Neural crest cell (in vitro differentiated cells): ENCODE data around the gene TPI1. TPM values are rescaled to one million over a fixed set of nuclear protein-coding genes. Genes with fewer than 3 reads are reported as not detected.

Source experiments
- DNase-seq: peaks from one replicate; pipeline ENCODE4 v3.0.0; 2021; ENCODE audit warnings: low read depth, mixed read lengths, low spot score
- H3K27ac Mint-ChIP-seq: one replicate; pipeline ENCODE4 v1.8.0; 2021; ENCODE audit warnings: mild to moderate bottlenecking, mixed read lengths; ENCODE audit not compliant: unreplicated experiment
- H3K27me3 Mint-ChIP-seq: 2 replicates; pipeline ENCODE4 v1.8.0; 2021; ENCODE audit warnings: low read depth, mild to moderate bottlenecking, mixed read lengths
- H3K36me3 Mint-ChIP-seq: 2 replicates; pipeline ENCODE4 v1.8.0; 2021; ENCODE audit warnings: low read depth, mild to moderate bottlenecking, mixed read lengths
- H3K4me1 Mint-ChIP-seq: 2 replicates; pipeline ENCODE4 v1.8.0; 2021; ENCODE audit warnings: mixed read lengths
- H3K4me3 Mint-ChIP-seq: one replicate; pipeline ENCODE4 v1.8.0; 2021; ENCODE audit warnings: mild to moderate bottlenecking, mixed read lengths
- H3K9me3 Mint-ChIP-seq: 2 replicates; pipeline ENCODE4 v1.8.0; 2021; ENCODE audit warnings: mixed read lengths
- total RNA-seq: library from RNA; stranded (reverse); gene quantifications from 2 replicates; pipeline ENCODE4 v1.2.1, GENCODE V29; 2021
- TF ChIP-seq, protein P1 (sequence below): fragments of 200-600 bp; sonication (generic); conservative IDR thresholded peaks from 2 replicates; pipeline ENCODE4 v1.5.0; 2021; ENCODE audit warnings: antibody characterized with exemption, mild to moderate bottlenecking

TPI1 gene
- total RNA-seq, 1 donor from 2014 or later = 685 TPM

GRCh38 chr12:6915789-6916285 is 48.5 kb downstream of the TPI1 start:
- DNase-seq = no peak

DNA sequence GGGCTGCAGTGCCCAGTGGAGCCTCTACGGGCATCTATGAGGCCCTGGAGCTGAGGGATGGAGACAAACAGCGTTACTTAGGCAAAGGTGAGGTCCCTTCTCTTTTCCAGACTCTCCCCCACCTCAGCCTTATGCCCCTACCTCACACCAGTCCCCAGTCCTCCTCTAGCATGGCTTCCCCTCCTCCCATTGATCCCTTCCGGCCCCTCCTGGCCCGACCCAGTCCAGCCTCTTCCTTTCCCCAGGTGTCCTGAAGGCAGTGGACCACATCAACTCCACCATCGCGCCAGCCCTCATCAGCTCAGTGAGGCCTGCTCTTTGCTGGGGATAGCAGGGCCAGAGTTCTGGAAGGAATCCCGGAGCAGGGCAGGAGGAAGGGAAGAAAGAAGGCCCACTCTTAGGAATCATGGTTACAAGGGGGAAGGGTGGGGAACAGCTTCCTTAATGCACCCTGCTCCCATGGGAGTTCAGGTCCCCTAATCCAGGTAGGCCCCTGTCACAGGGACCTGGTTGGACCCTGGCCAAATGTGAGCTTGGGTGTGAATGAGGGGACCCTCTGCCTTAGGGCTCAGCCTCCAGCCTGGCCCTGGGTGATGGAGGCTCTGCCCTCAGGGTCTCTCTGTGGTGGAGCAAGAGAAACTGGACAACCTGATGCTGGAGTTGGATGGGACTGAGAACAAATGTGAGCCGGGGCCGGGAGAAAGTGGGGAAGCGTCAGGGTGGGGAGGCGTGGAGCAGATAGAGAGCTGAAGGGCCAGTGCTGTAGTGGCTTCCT is 49.3 kb downstream of the TPI1 start:
- no peak for DNase-seq
- H3K27me3 Mint-ChIP-seq = peaks cover 19% of the 10 kb centered on the region
- H3K27ac Mint-ChIP-seq = no peak overlapping the region
- peaks cover 31% of the 10 kb centered on the region for H3K4me1 Mint-ChIP-seq
- H3K4me3 Mint-ChIP-seq = peak overlapping the region; percentile 65
- H3K9me3 Mint-ChIP-seq = no peaks in the 10 kb centered on the region
- no peaks in the 10 kb centered on the region for H3K36me3 Mint-ChIP-seq
- TF ChIP-seq, protein P1, sequence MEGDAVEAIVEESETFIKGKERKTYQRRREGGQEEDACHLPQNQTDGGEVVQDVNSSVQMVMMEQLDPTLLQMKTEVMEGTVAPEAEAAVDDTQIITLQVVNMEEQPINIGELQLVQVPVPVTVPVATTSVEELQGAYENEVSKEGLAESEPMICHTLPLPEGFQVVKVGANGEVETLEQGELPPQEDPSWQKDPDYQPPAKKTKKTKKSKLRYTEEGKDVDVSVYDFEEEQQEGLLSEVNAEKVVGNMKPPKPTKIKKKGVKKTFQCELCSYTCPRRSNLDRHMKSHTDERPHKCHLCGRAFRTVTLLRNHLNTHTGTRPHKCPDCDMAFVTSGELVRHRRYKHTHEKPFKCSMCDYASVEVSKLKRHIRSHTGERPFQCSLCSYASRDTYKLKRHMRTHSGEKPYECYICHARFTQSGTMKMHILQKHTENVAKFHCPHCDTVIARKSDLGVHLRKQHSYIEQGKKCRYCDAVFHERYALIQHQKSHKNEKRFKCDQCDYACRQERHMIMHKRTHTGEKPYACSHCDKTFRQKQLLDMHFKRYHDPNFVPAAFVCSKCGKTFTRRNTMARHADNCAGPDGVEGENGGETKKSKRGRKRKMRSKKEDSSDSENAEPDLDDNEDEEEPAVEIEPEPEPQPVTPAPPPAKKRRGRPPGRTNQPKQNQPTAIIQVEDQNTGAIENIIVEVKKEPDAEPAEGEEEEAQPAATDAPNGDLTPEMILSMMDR = no peak

More at GRCh38 chr12:6915789-6916285, 48.5 kb downstream of the TPI1 start:
- Mint-ChIP-seq H3K27ac (no peak overlapping the region), H3K9me3 (no peaks in the 10 kb centered on the region), H3K27me3 (peaks cover 26% of the 10 kb centered on the region), H3K36me3 (no peaks in the 10 kb centered on the region), H3K4me1 (peaks cover 31% of the 10 kb centered on the region), H3K4me3 (peak overlapping the region; percentile 88)
- TF ChIP-seq, protein P1 = no peak

- Mint-ChIP-seq H3K27ac (no peak overlapping the region), H3K27me3 (peaks cover 18% of the 10 kb centered on the region), H3K4me1 (peaks cover 31% of the 10 kb centered on the region), H3K4me3 (peak overlapping the region; percentile 18), H3K9me3 (no peaks in the 10 kb centered on the region), H3K36me3 (no peaks in the 10 kb centered on the region)
- DNase-seq = no peak
- TF ChIP-seq, protein P1 = no peak
Observed at GRCh38 chr12:6917491-6918231, 50.3 kb downstream of the TPI1 start.

DNA sequence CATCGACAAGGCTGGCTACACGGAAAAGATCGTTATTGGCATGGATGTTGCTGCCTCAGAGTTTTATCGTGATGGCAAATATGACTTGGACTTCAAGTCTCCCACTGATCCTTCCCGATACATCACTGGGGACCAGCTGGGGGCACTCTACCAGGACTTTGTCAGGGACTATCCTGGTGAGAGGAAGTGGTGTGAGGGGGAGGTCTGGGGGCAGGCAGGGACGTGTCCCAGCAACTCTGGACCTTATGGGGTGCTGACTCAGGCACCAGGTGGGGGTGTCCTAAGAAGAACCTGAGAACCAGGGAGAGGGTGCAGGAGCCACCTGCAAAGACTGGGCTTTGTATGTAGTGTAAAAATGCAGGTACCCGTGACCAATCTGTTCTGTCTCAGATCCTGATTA is 52.3 kb downstream of the TPI1 start:
- H3K36me3 Mint-ChIP-seq = peaks cover 3% of the 10 kb centered on the region
- TF ChIP-seq, protein P1 = no peak
- H3K4me1 Mint-ChIP-seq = peaks cover 35% of the 10 kb centered on the region
- H3K4me3 Mint-ChIP-seq = peak overlapping the region; percentile 52
- H3K27me3 Mint-ChIP-seq = peaks cover 7% of the 10 kb centered on the region
- peak overlapping the region; percentile 63 for H3K27ac Mint-ChIP-seq
- DNase-seq = no peak
- no peaks in the 10 kb centered on the region for H3K9me3 Mint-ChIP-seq

Other genes starting within 250 kb of the TPI1 start
- gene LPAR5, start 231.6 kb upstream of the TPI1 start, total RNA-seq = not detected in 2 replicates
- 1.9 and 2.4 TPM in 2 replicates for gene ACRBP, start 220.1 kb upstream of the TPI1 start, total RNA-seq
- gene ING4, start 204.4 kb upstream of the TPI1 start, total RNA-seq = 37.9 TPM in 2 replicates
- 93.2 and 94.3 TPM in 2 replicates for gene ZNF384, start 178.2 kb upstream of the TPI1 start, total RNA-seq
- 8.6 and 8.7 TPM in 2 replicates for gene PIANP, start 166.7 kb upstream of the TPI1 start, total RNA-seq
- gene COPS7A, start 143.5 kb upstream of the TPI1 start, total RNA-seq = 37.5 and 37.7 TPM in 2 replicates
- 203 and 217 TPM in 2 replicates for gene MLF2, start 114.4 kb upstream of the TPI1 start, total RNA-seq
- gene PTMS, start 101.2 kb upstream of the TPI1 start, total RNA-seq = 629 and 669 TPM in 2 replicates
- gene LAG3, start 95.0 kb upstream of the TPI1 start, total RNA-seq = 4.7 and 4.9 TPM in 2 replicates
- gene CD4, start 78.0 kb upstream of the TPI1 start, total RNA-seq = 3.8 and 4.1 TPM in 2 replicates
- gene GPR162, start 45.7 kb upstream of the TPI1 start, total RNA-seq = 16.4 and 17.4 TPM in 2 replicates
- 47.4 and 52.7 TPM in 2 replicates for gene P3H3, start 39.1 kb upstream of the TPI1 start, total RNA-seq
- gene GNB3, start 26.6 kb upstream of the TPI1 start, total RNA-seq = 21.2 and 22.2 TPM in 2 replicates
- gene CDCA3, start 16.2 kb upstream of the TPI1 start, total RNA-seq = 67.9 and 71.7 TPM in 2 replicates
- 172 and 173 TPM in 2 replicates for gene USP5, start 15.4 kb upstream of the TPI1 start, total RNA-seq
- 6.2 and 7.0 TPM in 2 replicates for gene SPSB2, start 5.8 kb downstream of the TPI1 start, total RNA-seq
- 4.8 and 5.2 TPM in 2 replicates for gene LRRC23, start 37.3 kb downstream of the TPI1 start, total RNA-seq
- 67.5 and 68.4 TPM in 2 replicates for gene ENO2, start 47.0 kb downstream of the TPI1 start, total RNA-seq
- gene ATN1, start 60.4 kb downstream of the TPI1 start, total RNA-seq = 118 and 122 TPM in 2 replicates
- not detected in 2 replicates for gene RNU7-1, start 76.3 kb downstream of the TPI1 start, total RNA-seq
- gene C12orf57, start 76.5 kb downstream of the TPI1 start, total RNA-seq = 293 and 298 TPM in 2 replicates
- gene PTPN6, start 83.8 kb downstream of the TPI1 start, total RNA-seq = 0.73 and 1.1 TPM in 2 replicates
- 330 and 335 TPM in 2 replicates for gene PHB2, start 103.1 kb downstream of the TPI1 start, total RNA-seq
- gene EMG1, start 103.4 kb downstream of the TPI1 start, total RNA-seq = 57.5 and 65.5 TPM in 2 replicates
- 29.7 and 32.8 TPM in 2 replicates for gene LPCAT3, start 150.9 kb downstream of the TPI1 start, total RNA-seq
- 2.2 and 3.6 TPM in 2 replicates for gene C1S, start 193.2 kb downstream of the TPI1 start, total RNA-seq
- 4.0 and 5.3 TPM in 2 replicates for gene C1R, start 224.9 kb downstream of the TPI1 start, total RNA-seq
- gene C1RL, start 241.7 kb downstream of the TPI1 start, total RNA-seq = 12.8 and 15.3 TPM in 2 replicates